GM19438 (cell line): ENCODE measurements around the gene RC3H2.

Source experiments
- ATAC-seq: cut with Tn5 transposase; IDR thresholded peaks from one replicate; pipeline ENCODE4 v1.9.1; 2021; ENCODE audit warnings: low read depth; ENCODE audit not compliant: unreplicated experiment

The RC3H2 gene

DNA sequence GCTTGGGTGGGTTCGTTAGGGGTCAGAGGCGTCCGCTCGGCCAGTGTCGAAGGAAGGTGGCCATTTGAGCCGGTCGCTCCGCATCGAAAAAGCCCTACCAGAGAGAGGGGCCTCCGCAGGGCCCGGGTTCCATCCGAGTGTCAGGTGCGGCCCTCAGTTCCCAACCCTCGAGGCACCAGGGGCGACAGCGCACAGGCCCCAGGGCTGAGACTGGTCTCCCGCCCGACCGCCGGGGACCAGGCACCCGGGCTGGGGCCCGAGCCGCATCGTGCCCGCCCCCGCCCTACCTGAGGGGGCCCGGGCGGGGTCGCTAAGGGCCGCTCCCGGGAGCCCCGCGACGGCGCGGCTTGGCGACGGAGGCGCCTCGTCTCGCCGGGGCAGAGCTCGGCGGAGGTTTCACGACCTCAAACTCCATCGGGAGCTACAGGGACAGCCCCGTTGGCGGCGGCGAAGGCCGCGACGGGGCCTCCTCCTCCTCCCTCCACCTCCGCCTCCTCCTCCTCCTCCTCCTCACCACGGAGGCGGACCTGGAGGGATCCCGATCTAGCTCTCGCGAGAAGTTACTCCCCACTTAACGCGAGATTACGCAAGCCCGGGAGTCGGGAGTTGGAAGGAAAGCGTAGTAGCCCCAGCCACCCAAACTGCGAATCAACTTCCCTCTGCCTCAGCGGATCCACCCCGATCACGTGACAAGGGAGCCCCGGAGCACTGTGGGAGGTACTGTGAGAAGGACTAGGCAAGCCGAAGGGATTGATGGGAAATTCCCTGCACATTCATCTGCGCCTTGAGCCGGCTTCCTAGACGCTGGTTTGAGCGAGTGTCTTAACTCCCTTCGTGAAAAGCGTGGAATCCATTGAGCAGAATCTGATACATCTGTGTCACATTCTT is at the start of gene RC3H2:
Gene RC3H2 (minus strand): TSS at position 537 of the 888 bp plus-strand sequence. CDS start 7,850 bp downstream, outside the sequence.
- ATAC-seq = peak; percentile 88

DNA sequence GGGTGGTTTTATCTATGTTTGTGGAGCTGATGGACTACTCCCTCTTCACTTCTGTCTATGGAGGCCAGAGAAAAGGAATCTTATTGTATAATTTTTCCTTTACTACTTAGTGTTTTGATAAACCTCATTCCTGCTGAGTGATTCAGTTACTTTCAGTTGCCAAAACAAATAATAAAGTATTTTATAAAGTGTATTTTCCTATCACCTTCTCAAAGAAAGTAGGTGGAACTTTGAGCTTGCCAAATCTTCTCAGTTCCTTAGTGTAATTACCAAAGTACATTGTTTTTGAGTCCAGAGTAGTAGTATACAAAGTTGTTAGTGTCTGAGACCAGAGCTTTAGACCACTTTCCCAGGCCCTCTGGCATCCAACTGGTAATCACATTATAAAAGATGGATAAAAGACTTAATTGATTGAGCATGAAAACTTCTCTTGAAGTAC is 49.1 kb upstream of the RC3H2 start:
- ATAC-seq = no peak

GRCh38 chr9:122951056-122951455 is 45.9 kb upstream of the RC3H2 start:
- no peak for ATAC-seq

- ATAC-seq = no peak
Measured at GRCh38 chr9:122950263-122950662, 45.1 kb upstream of the RC3H2 start.

DNA sequence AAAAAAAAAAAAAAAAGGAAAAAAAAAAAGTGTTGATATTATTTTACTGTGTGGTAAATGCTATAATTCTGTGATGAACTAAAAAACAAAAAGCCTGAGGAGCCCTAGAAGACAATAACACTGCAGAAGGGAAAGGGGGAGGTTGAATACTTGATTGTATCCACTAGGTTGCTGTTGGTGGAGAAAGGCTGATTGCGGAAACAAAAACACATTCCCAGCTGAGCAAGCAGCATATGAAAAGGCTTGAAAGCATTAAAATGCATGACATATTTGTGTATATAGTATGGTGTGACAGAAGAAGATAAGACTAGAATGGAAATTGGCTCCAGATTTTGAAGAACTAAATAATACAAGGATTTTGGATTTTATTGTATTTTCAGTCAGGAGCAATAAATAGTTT is 44.5 kb upstream of the RC3H2 start:
- ATAC-seq = no peak

DNA sequence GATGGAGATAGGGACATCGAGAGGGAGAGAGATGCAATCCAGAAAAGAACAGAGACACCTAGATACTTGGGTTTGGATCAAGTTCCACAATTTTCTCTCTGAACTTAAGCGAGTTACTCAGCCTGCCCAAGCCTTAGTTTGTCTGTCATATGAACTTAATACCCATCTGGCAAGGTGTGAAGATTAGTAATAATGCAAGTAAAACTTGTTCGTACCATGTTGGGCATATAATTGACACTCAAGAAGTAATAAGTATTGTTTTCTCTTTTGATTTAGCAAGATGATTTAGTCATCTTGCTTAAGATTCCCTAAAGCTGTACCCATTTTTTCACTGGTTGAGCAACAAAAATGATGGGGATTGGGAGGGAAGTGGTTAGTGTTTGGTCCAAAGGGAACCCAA is 43.2 kb upstream of the RC3H2 start:
- ATAC-seq = no peak

DNA sequence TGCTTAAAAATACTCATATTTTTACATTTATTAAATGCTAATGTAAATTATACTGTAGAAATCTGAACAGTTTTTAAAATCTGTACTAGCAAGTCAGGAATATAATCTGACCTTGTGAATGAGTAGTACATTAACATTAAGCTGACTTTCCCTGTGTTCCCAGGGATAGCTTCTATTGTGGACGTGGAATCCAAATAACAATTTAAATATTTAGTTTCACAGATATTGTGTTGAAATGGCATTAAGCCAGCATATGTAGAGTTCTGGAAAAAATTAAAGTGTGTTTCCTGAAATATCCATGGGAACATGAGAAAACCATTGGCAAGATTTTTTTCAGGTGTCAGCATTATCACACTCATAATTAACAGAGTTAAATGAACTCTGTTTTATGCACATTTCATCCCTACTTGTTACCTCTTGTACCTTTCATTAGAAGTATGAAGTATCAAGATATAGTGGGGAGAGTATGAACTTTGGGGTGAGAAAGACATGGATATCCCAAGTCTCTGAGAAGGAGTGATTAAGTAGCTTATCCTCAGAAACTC is 41.4 kb upstream of the RC3H2 start:
- ATAC-seq = no peak

GRCh38 chr9:122944960-122945888 is 40.1 kb upstream of the RC3H2 start:
- ATAC-seq = no peak

- ATAC-seq = no peak
Measured at GRCh38 chr9:122941582-122942234, 36.5 kb upstream of the RC3H2 start.

- peak; percentile 92 for ATAC-seq
Measured at GRCh38 chr9:122940749-122941581, 35.8 kb upstream of the RC3H2 start, which contains the start of gene RABGAP1. RABGAP1 (plus strand) TSS chr9:122941020; CDS start chr9:122957060, 16,040 bp downstream.

GRCh38 chr9:122940454-122940748 is 35.2 kb upstream of the RC3H2 start:
- no peak for ATAC-seq

- ATAC-seq = no peak
Measured at GRCh38 chr9:122939601-122940000, 34.4 kb upstream of the RC3H2 start.

DNA sequence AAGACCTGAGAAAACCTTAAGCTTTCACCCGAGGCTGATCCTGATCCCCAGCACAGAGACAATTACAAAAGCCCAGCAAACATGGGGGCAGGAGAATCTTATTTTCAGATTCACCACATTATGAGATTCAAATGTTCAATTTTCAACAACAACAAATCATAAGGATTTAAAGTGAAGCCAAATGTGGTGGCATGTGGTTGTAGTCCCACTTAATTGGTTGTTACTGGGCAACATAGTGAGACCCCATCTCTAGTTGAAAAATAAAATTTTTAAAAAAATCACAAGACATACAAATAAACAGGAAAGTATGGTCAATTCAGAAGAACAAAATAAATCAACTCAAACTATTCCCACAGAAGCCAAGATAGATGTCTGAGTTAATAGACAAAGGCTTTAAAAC is 31.7 kb upstream of the RC3H2 start:
- no peak for ATAC-seq

DNA sequence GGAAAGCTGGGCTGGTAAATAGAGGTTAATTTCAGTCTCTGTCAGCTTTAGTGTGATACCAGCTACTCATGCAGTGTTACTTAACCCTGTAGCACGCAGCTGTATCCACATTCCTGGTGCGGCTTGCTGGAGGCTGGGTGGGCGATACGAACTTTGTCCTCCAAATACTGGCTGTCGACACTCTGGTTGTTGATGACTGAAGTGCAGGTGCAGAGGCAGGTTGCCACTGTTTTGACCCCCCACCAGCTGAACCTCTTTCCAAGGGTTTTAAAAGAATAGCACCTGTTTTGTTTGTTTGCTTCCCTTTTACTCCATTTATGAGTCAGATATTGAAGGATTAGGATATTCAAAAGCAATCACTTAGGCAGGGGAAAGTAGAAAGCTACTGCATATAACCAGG is 31.3 kb upstream of the RC3H2 start:
- ATAC-seq = no peak

DNA sequence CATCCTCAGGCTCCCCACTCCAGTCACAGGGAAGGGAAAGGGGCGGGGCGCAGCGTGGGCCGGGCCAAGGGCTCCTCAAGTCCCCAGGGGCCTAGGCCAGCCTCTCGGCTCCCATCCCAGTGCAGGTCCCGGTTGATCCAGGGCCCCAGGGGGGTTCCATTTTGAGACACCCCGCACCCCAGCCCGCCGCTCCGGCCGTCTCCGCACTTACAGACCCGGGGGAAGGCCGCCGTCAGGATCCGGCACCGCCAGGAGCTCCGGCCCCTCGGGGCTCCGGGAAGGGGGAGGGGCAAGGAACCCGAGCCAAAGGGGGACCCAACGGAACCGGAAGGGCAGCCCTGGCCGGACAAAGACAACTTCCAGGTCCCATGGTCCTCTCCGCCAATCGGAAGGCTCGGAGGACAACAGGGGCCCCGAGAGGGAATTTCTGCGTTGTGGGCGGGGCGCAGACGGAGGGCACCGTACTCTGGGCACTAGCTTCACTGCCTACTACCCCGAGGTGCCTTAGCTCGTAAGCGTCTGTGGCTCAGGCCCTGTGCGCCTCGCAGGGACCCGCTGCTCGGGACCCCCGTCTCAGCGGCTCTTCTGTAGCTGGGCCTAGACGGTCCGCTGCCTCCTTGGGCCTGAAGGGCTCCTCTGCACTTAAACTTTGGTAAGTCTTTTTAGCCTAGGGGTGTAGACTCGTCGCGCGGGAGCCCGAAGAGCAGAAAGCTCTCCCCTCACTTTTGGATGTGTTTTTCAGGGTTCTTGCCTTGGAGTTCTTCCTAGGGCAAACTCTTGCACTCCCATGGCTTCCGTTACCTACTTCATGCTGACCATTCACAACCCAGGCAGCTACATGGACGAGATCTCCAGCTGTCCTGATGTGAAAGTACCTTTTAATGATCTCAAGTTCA is 26.3 kb upstream of the RC3H2 start, which contains the start of gene ZBTB26:
Gene ZBTB26 (minus strand): TSS at position 287 of the 896 bp plus-strand sequence. CDS start 11,578 bp downstream, outside the sequence.
- peak; percentile 93 for ATAC-seq

- ATAC-seq = peak; percentile 27
Measured at GRCh38 chr9:122930541-122931225, 25.5 kb upstream of the RC3H2 start.

DNA sequence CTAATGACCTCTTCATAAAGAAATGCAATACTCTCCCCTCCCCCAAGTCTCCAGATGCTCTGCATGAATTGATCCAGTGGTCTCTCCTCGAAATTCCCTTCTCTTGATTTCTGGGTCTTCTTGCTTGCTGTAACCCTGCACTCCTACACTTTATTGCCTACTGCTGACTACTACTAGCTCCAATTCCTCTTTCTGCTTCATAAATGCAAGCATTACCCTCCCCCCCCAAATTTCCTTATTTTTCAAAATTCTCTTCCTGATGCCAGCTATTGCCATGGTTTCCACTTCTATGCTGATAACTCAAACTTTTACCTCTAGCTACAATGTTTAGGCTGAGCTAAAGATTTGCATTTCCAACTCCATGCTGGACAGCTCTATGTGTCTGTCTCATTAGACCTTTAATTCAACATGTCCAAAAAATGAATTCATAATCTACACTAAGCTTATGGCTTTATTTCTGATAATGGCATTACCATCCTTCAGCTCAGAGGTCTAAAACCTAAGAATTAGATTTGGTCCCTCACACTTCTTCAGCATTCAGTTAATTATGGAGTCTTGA is 24.7 kb upstream of the RC3H2 start:
- no peak for ATAC-seq

DNA sequence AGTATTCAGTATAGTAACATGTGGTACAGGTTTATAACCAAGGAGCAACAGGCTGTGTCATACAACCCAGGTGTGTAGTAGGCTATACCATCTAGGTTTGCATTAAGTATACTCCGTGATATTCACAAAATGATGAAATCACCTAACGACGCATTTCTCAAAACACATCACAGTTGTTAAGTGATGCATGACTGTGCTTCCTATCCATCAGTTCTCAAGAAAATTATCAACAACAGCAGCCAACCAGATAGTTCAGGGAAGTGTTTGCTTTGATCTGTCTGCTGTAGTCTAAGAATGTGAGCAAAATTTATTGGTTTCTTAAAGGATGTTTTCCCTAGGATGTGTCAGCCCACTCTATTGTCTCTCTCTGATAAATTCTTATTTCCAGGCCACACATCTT is 18.8 kb upstream of the RC3H2 start:
- ATAC-seq = no peak
